ENCODE measurements around the gene ZBTB45.

- no peak for TF ChIP-seq POLR2A (IDR thresholded peaks at IDR 0.05)
- no peak for TF ChIP-seq CTCF (IDR thresholded peaks at IDR 0.05)
- TF ChIP-seq EP300 (IDR thresholded peaks at IDR 0.05), result no peak
Observed at GRCh38 chr19:58511353-58512208, 8.0 kb downstream of the ZBTB45 start, which contains the start of gene SLC27A5.
